IMR-90 (cell line): Measurements from ENCODE around the gene ADGRA1. TPM values are rescaled to one million over a fixed set of nuclear protein-coding genes. Genes with fewer than 3 reads are reported as not detected.

ENCODE experiments used
- ATAC-seq: fragments of 200-7000 bp; cut with Tn5 transposase; 2 replicates; pipeline ENCODE4 v1.9.1; 2020; ENCODE audit warnings: low read depth, mild to moderate bottlenecking, moderate library complexity
- BruUV-seq: library from RNA; stranded (reverse); fragments of 400-500 nt; replicated peaks from 2 replicates; lab custom pipeline; 2021; lab: Mats Ljungman, UMichigan
- CTCF ChIA-PET: fragments of 300-600 bp; formaldehyde crosslinking; extraction: SDS; loops from one replicate; lab custom pipeline; 2021; ENCODE audit warnings: antibody characterized with exemption; lab: Yijun Ruan, JAX
- POLR2A ChIA-PET: fragments of 300-600 bp; sonication (Branson Sonifier 250); formaldehyde crosslinking; loops from one replicate; lab custom pipeline; 2022; ENCODE audit warnings: antibody characterized with exemption; ENCODE audit not compliant: unreplicated experiment; lab: Charles Lee
- DNase-seq: peaks from one replicate; pipeline ENCODE4 v3.0.0; 2013
- H2AFZ ChIP-seq: replicated peaks from 2 replicates; pipeline ENCODE3; 2013; ENCODE audit warnings: low read length, mild to moderate bottlenecking; ENCODE audit not compliant: poor library complexity
- H2AK5ac ChIP-seq: 2 replicates; pipeline ENCODE4 v1.6.1; 2013; ENCODE audit warnings: low read depth, low read length, inconsistent platforms
- H2AK9ac ChIP-seq: replicated peaks from 2 replicates; pipeline ENCODE3; 2013; ENCODE audit warnings: mild to moderate bottlenecking, low read depth, low read length, moderate library complexity; ENCODE audit not compliant: poor library complexity
- H2BK120ac ChIP-seq: 2 replicates; pipeline ENCODE4 v1.6.1; 2013; ENCODE audit warnings: low read depth, low read length, inconsistent platforms
- H2BK15ac ChIP-seq: 3 replicates; pipeline ENCODE4 v1.6.1; 2013; ENCODE audit warnings: low read depth, low read length, inconsistent platforms
- H2BK20ac ChIP-seq: 2 replicates; pipeline ENCODE4 v1.6.1; 2013; ENCODE audit warnings: low read depth, mild to moderate bottlenecking, inconsistent platforms, low read length, moderate library complexity
- H2BK5ac ChIP-seq: 2 replicates; pipeline ENCODE4 v1.6.1; 2013; ENCODE audit warnings: mild to moderate bottlenecking, low read depth, low read length, inconsistent platforms; ENCODE audit not compliant: poor library complexity, severe bottlenecking
- H3K14ac ChIP-seq: replicated peaks from 2 replicates; pipeline ENCODE4 v1.6.1; 2013; ENCODE audit warnings: low read depth, low read length, inconsistent platforms
- H3K18ac ChIP-seq: 2 replicates; pipeline ENCODE4 v1.6.1; 2013; ENCODE audit warnings: low read depth, low read length, control low read depth
- H3K23ac ChIP-seq: 2 replicates; pipeline ENCODE4 v1.6.1; 2013; ENCODE audit warnings: low read depth, low read length, inconsistent platforms
- H3K27ac ChIP-seq: 2 replicates; pipeline ENCODE4 v1.5.1; 2013; ENCODE audit warnings: mild to moderate bottlenecking, control low read depth, low read length; ENCODE audit not compliant: insufficient read depth
- H3K27me3 ChIP-seq: 2 replicates; pipeline ENCODE4 v1.6.1; 2013; ENCODE audit warnings: low read length; ENCODE audit not compliant: control insufficient read depth, insufficient read depth
- H3K36me3 ChIP-seq: 2 replicates; pipeline ENCODE4 v1.6.1; 2013; ENCODE audit warnings: low read length, mixed read lengths; ENCODE audit not compliant: control insufficient read depth, insufficient read depth
- H3K4ac ChIP-seq: 2 replicates; pipeline ENCODE4 v1.6.1; 2013; ENCODE audit warnings: low read depth, low read length, inconsistent platforms
- H3K4me1 ChIP-seq: 2 replicates; pipeline ENCODE4 v1.6.1; 2013; ENCODE audit warnings: low read length, mixed read lengths; ENCODE audit not compliant: control insufficient read depth, insufficient read depth
- H3K4me2 ChIP-seq: 2 replicates; pipeline ENCODE4 v1.6.1; 2013; ENCODE audit warnings: low read depth, mild to moderate bottlenecking, control low read depth, low read length, moderate library complexity
- H3K4me3 ChIP-seq: 2 replicates; pipeline ENCODE4 v1.5.1; 2013; ENCODE audit warnings: low read depth, mild to moderate bottlenecking, control low read depth, low read length, moderate library complexity; ENCODE audit not compliant: insufficient read depth
- H3K56ac ChIP-seq: 2 replicates; pipeline ENCODE4 v1.6.1; 2013; ENCODE audit warnings: low read length, inconsistent platforms; ENCODE audit not compliant: insufficient read depth; ENCODE audit errors: extremely low read depth
- H3K79me1 ChIP-seq, 2 experiments: 2 replicates each; pipeline ENCODE4 v1.6.1; 2013; ENCODE audit warnings: low read length in 2 of 2, inconsistent platforms in 1 of 2, low read depth in 1 of 2
- H3K9ac ChIP-seq: 2 replicates; pipeline ENCODE4 v1.6.1; 2013; ENCODE audit warnings: low read depth, low read length, control low read depth
- H3K9me1 ChIP-seq: 2 replicates; pipeline ENCODE4 v1.6.1; 2013; ENCODE audit warnings: low read length, inconsistent platforms; ENCODE audit not compliant: insufficient read depth
- H3K9me3 ChIP-seq: 2 replicates; pipeline ENCODE4 v1.6.1; 2013; ENCODE audit warnings: low read length; ENCODE audit not compliant: control insufficient read depth, insufficient read depth
- H4K20me1 ChIP-seq: 2 replicates; pipeline ENCODE4 v1.6.1; 2013; ENCODE audit warnings: low read length, inconsistent platforms; ENCODE audit not compliant: insufficient read depth
- H4K5ac ChIP-seq: 2 replicates; pipeline ENCODE4 v1.6.1; 2013; ENCODE audit warnings: mild to moderate bottlenecking, low read depth, low read length, control low read depth
- H4K8ac ChIP-seq, 2 experiments: 2 replicates each; pipeline ENCODE4 v1.6.1; 2013; ENCODE audit warnings: low read depth in 2 of 2, low read length in 2 of 2, control low read depth in 1 of 2, inconsistent platforms in 1 of 2
- H4K91ac ChIP-seq: 2 replicates; pipeline ENCODE4 v1.6.1; 2013; ENCODE audit warnings: low read depth, low read length, inconsistent platforms; ENCODE audit not compliant: insufficient read depth
- BHLHE40 ChIP-seq: fragments of 150-350 bp; IDR thresholded peaks from 2 replicates; pipeline ENCODE4 v1.6.1; 2016; ENCODE audit warnings: mild to moderate bottlenecking, low read depth, low read length
- CEBPB ChIP-seq: IDR thresholded peaks from 2 replicates; pipeline ENCODE4 v1.6.1; 2012; ENCODE audit warnings: low read depth, low read length, improper control_type of control experiment
- CHD1 ChIP-seq: IDR thresholded peaks from 2 replicates; pipeline ENCODE4 v1.6.1; 2012; ENCODE audit warnings: low read depth, low read length, improper control_type of control experiment
- FOS ChIP-seq: fragments of 150-350 bp; IDR thresholded peaks from 2 replicates; pipeline ENCODE4 v1.6.1; 2016; ENCODE audit warnings: low read depth, low read length
- MAFK ChIP-seq: IDR thresholded peaks from 2 replicates; pipeline ENCODE4 v1.6.1; 2012; ENCODE audit warnings: low read depth, low read length, improper control_type of control experiment
- MAZ ChIP-seq: IDR thresholded peaks from 2 replicates; pipeline ENCODE4 v1.6.1; 2012; ENCODE audit warnings: low read depth, mild to moderate bottlenecking, low read length, improper control_type of control experiment, moderate library complexity, borderline replicate concordance
- MXI1 ChIP-seq: IDR thresholded peaks from 2 replicates; pipeline ENCODE4 v1.6.1; 2012; ENCODE audit warnings: low read depth, mild to moderate bottlenecking, low read length, moderate library complexity, borderline replicate concordance
- NFE2L2 ChIP-seq: fragments of 150-350 bp; IDR thresholded peaks from 2 replicates; pipeline ENCODE4 v1.6.1; 2016; ENCODE audit warnings: low read depth, mild to moderate bottlenecking, low read length
- POLR2A ChIP-seq: IDR thresholded peaks from 2 replicates; pipeline ENCODE4 v1.6.1; 2012; ENCODE audit warnings: mild to moderate bottlenecking, low read depth, low read length
- RAD21 ChIP-seq: IDR thresholded peaks from 2 replicates; pipeline ENCODE4 v1.6.1; 2012; ENCODE audit warnings: low read length, improper control_type of control experiment
- RCOR1 ChIP-seq: IDR thresholded peaks from 2 replicates; pipeline ENCODE4 v1.6.1; 2012; ENCODE audit warnings: mild to moderate bottlenecking, low read length, improper control_type of control experiment; ENCODE audit not compliant: insufficient replicate concordance
- SMC3 ChIP-seq: fragments of 150-350 bp; IDR thresholded peaks from 2 replicates; pipeline ENCODE4 v1.6.1; 2016; ENCODE audit warnings: low read depth, mild to moderate bottlenecking, antibody characterized with exemption, low read length, moderate library complexity
- WGBS, 2 experiments: methylation state at CpG; one replicate each; pipeline versions ENCODE4 v1.1.5 to v1.1.7; 2013; ENCODE audit warnings: missing lambda C conversion rate in 2 of 2; ENCODE audit not compliant: insufficient read length in 1 of 2; ENCODE audit errors: extremely low coverage in 2 of 2; 5-methylcytosine and 5-hydroxymethylcytosine counted together
- dilution Hi-C: fragments of 300-500 bp; cut with HindIII; formaldehyde crosslinking; loops from one replicate; pipeline ENCODE4 v1.14.3; 2018; ENCODE audit warnings: low sequenced_read_pairs; ENCODE audit not compliant: unreplicated experiment
- in situ Hi-C: fragments of 300-500 bp; cut with MboI; formaldehyde crosslinking; loops from 3 replicates; pipeline ENCODE4 v1.14.3; 2019; ENCODE audit warnings: low sequenced_read_pairs, inconsistent platforms, mixed read lengths
- intact Hi-C: fragments of 100-400 bp; cut with micrococcal nuclease; formaldehyde crosslinking; loops from 2 replicates; pipeline ENCODE4 v1.10.0; 2022
- polyA plus RNA-seq, 3 experiments: library from polyadenylated mRNA; depleted of rRNA; stranded (reverse); fragments of >200 nt; gene quantifications; 2 replicates each; pipeline ENCODE4 v1.2.3, GENCODE V29; 2012; ENCODE audit warnings: low replicate concordance in 1 of 3
- total RNA-seq: library from RNA; depleted of rRNA; stranded (reverse); fragments of >200 nt; gene quantifications from 2 replicates; pipeline ENCODE4 v1.2.3, GENCODE V29; 2012
- TF ChIP-seq, protein P1 (sequence below): fragments of 150-350 bp; IDR thresholded peaks from 2 replicates; pipeline ENCODE4 v1.6.1; 2017; ENCODE audit warnings: mild to moderate bottlenecking, antibody characterized with exemption, low read length, low read depth
- TF ChIP-seq, protein P2 (sequence below): fragments of 150-350 bp; IDR thresholded peaks from 2 replicates; pipeline ENCODE4 v1.6.1; 2016; ENCODE audit warnings: low read depth, mild to moderate bottlenecking, low read length, moderate library complexity, borderline replicate concordance
- TF ChIP-seq, protein P3 (sequence below): conservative IDR thresholded peaks from 2 replicates; pipeline ENCODE4 v1.5.1; 2012; ENCODE audit warnings: mild to moderate bottlenecking, low read depth, low read length, improper control_type of control experiment

The ADGRA1 gene
- total and polyA plus RNA-seq, 2 of the 4 experiments (the other 2 are of a cell fraction): not detected

DNA sequence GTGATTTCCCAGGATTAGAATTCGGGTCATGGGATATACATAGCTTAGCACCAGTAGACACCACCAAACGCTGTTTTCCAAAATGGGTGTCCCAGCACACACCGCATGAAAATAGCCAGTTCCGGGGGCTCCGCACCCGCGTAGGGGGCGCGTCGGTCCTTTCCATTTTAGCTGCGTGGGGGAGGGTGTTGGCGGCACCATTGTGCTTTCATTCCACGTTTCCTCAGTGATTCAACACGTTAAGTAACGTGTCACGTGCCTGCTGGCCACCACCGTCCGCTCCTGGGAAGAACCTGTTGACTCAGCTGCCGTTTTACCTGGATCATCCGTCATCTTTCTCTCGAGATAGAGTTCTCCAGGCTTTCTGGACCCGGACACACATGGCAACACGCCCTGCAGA is 25.6 kb upstream of the ADGRA1 start:
- Histone ChIP-seq H4K91ac (no peak overlapping the region), H3K4me3 (no peak overlapping the region), H2AFZ (no peak overlapping the region), H3K56ac (no peak overlapping the region), H3K9me1 (no peaks in the 10 kb centered on the region), H3K9ac (no peak overlapping the region), H3K36me3 (no peaks in the 10 kb centered on the region), H3K4me1 (no peaks in the 10 kb centered on the region), H3K14ac (no peak overlapping the region), H3K27ac (no peak overlapping the region), H3K79me1 (no peaks in the 10 kb centered on the region), H3K18ac (no peak overlapping the region), H3K4ac (no peak overlapping the region), H2AK5ac (no peak overlapping the region), H3K4me2 (no peak overlapping the region), H2BK15ac (no peak overlapping the region), H2BK5ac (no peak overlapping the region), H4K8ac (no peak overlapping the region), H3K23ac (no peak overlapping the region), H4K20me1 (no peaks in the 10 kb centered on the region), H2BK120ac (no peak overlapping the region), H2BK20ac (no peak overlapping the region), H4K5ac (no peak overlapping the region), H3K9me3 (no peaks in the 10 kb centered on the region; the same call in 1 of the 2 replicates), H3K27me3 (no peaks in the 10 kb centered on the region; the same call in 1 of the 2 replicates), H2AK9ac (no peak overlapping the region)
- TF ChIP-seq SMC3 (no peak), CEBPB (no peak), NFE2L2 (no peak), MAFK (no peak), MXI1 (no peak), POLR2A (no peak), RCOR1 (no peak), FOS (no peak), MAZ (no peak), BHLHE40 (no peak), CHD1 (no peak), RAD21 (no peak)
- TF ChIP-seq, protein P1, sequence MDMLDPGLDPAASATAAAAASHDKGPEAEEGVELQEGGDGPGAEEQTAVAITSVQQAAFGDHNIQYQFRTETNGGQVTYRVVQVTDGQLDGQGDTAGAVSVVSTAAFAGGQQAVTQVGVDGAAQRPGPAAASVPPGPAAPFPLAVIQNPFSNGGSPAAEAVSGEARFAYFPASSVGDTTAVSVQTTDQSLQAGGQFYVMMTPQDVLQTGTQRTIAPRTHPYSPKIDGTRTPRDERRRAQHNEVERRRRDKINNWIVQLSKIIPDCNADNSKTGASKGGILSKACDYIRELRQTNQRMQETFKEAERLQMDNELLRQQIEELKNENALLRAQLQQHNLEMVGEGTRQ: no peak
- TF ChIP-seq, protein P2, sequence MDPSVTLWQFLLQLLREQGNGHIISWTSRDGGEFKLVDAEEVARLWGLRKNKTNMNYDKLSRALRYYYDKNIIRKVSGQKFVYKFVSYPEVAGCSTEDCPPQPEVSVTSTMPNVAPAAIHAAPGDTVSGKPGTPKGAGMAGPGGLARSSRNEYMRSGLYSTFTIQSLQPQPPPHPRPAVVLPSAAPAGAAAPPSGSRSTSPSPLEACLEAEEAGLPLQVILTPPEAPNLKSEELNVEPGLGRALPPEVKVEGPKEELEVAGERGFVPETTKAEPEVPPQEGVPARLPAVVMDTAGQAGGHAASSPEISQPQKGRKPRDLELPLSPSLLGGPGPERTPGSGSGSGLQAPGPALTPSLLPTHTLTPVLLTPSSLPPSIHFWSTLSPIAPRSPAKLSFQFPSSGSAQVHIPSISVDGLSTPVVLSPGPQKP: no peak
- TF ChIP-seq, protein P3, sequence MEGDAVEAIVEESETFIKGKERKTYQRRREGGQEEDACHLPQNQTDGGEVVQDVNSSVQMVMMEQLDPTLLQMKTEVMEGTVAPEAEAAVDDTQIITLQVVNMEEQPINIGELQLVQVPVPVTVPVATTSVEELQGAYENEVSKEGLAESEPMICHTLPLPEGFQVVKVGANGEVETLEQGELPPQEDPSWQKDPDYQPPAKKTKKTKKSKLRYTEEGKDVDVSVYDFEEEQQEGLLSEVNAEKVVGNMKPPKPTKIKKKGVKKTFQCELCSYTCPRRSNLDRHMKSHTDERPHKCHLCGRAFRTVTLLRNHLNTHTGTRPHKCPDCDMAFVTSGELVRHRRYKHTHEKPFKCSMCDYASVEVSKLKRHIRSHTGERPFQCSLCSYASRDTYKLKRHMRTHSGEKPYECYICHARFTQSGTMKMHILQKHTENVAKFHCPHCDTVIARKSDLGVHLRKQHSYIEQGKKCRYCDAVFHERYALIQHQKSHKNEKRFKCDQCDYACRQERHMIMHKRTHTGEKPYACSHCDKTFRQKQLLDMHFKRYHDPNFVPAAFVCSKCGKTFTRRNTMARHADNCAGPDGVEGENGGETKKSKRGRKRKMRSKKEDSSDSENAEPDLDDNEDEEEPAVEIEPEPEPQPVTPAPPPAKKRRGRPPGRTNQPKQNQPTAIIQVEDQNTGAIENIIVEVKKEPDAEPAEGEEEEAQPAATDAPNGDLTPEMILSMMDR: no peak
- CTCF ChIA-PET: no interaction called here
- DNase-seq (no peak), ATAC-seq (no peak)
- intact Hi-C loops: no loop called here
- 46% methylated on average over 12 of the region's 23 CpGs; no CpG with 5 or more reads in 1 of the 2 experiments for WGBS, 2 experiments
- in situ Hi-C loops: no loop called here
- POLR2A ChIA-PET: no interaction called here
- dilution Hi-C loops: no loop called here
- BruUV-seq: no TSS peak
